ENCODE results near the gene SIVA1.

SIVA1 gene

DNA sequence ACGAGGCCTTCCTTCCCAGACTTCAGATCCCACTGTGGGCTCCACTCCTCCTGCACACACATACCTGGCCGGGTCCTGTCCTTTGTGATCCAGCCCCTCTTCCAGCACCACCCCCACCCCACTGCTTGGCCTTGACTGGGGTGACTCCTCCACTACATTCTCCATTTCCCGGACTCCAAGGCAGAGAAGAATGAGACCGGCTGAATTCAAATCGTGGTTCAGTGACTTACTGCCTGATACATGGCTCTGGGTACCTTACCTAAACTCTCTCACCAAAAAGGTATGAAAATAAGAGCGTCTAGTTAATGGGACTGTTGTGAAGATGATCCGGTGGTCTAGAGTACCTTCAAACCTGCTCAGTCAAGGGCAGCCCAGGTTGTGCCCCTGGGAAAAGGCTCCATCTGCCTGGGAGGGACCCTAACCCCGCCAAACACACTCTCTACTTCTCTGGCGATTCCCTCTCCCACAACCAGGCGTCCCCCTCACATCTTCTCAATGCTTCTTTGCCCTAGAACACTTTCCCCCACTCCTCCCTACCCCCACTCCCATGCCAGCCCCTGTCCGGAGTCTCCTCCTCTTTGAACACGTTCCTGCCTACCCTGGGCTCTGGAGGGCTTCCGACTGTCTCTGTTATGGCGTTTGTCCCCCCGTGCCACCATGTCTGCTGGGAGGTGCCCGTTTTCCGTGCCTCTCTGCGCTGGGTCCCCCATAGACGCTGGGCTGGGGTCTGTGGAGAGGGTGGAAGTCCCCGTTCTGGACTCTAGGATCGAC lies 46.5 kb downstream of the SIVA1 start:
- DNase-seq: no peak

DNA sequence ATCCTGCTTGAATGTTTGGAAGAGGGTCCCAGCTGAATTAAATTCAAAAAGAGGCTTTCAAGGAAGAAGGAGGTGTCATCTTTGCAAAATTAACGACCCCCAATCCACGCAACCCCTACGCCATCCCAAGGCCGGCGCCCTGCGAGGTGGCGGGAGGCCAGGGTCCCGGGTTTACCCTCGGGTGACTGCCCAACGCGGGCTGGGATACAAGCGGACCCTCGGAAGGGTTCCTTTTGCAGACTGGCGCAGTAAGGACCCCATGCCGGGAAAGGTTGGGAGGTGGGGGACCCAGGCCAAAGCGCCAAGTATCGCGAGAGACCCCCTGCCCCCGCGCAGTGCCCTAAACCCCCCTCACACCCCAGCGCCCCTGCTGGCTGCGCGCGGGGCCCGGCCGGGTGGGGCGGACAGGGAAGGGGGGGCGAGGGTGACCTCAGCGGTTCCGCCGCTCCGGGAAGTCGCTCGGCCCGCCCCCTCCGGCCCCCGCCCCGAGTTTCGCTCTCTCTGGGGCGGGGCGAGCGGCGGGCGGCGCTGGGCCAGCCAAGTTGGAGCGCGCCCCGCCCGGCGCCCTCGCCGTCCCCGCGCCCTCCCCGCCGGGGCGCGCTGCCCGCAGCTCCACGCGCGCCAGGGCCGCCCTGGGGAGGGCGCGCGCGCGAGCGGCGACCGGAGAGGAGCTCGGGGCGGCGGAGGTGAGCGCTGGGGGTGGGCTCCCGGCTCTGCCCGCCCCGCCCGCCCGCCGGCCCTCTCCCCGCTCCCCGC lies 47.2 kb downstream of the SIVA1 start:
- DNase-seq: peak; percentile 41

DNA sequence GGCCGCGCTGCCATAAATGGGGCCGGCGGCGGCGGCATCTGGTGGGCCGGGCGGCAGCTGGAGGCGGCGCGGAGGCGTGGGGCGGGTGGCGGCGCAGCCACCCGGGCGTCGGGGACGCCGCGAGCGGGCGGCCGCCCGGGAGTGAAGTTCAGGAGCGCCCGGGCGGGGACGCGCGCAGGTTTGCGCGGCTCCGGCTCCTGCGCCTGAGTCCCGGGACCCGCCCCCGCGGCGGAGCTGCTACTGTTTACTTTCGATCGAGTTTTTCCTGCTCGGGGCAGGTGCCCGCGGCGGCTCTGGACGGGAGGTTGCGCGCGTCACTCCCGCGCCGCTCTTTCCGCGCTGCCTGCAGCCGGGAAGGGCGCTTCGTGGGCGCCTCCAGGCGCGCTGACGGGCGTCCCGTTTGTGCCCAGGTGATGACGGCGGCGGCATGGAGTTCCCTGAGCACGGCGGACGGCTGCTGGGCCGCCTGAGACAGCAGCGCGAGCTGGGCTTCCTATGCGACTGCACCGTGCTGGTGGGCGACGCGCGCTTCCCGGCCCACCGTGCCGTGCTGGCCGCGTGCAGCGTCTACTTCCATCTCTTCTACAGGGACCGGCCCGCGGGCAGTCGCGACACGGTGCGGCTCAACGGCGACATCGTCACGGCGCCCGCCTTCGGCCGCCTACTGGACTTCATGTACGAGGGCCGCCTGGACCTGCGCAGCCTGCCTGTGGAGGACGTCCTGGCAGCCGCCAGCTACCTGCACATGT lies 48.0 kb downstream of the SIVA1 start, which contains the start of gene ZBTB42:
ZBTB42 (plus strand) TSS at position 331 of the 749 bp plus-strand sequence; CDS start at position 428, 97 bp downstream.
- peak; percentile 60 for DNase-seq

DNA sequence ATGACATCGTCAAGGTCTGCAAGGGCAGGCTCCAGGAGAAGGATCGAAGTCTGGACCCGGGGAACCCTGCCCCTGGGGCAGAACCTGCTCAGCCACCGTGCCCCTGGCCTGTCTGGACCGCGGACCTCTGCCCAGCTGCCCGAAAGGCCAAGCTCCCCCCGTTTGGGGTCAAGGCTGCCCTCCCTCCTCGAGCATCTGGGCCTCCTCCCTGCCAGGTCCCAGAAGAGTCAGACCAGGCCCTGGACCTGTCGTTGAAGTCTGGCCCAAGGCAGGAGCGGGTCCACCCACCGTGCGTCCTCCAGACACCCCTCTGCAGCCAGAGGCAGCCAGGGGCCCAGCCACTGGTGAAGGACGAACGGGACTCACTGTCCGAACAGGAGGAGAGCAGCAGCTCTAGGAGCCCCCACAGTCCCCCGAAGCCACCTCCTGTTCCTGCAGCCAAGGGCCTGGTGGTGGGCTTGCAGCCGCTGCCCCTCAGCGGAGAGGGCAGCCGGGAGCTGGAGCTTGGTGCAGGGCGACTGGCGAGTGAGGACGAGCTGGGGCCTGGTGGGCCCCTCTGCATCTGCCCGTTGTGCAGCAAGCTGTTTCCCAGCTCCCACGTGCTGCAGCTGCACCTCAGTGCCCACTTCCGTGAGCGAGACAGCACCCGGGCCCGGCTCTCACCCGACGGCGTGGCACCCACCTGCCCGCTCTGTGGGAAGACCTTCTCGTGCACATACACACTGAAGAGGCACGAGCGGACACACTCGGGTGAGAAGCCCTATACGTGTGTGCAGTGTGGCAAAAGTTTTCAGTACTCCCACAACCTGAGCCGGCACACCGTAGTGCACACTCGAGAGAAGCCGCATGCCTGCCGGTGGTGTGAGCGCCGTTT lies 48.8 kb downstream of the SIVA1 start:
- no peak for DNase-seq

DNA sequence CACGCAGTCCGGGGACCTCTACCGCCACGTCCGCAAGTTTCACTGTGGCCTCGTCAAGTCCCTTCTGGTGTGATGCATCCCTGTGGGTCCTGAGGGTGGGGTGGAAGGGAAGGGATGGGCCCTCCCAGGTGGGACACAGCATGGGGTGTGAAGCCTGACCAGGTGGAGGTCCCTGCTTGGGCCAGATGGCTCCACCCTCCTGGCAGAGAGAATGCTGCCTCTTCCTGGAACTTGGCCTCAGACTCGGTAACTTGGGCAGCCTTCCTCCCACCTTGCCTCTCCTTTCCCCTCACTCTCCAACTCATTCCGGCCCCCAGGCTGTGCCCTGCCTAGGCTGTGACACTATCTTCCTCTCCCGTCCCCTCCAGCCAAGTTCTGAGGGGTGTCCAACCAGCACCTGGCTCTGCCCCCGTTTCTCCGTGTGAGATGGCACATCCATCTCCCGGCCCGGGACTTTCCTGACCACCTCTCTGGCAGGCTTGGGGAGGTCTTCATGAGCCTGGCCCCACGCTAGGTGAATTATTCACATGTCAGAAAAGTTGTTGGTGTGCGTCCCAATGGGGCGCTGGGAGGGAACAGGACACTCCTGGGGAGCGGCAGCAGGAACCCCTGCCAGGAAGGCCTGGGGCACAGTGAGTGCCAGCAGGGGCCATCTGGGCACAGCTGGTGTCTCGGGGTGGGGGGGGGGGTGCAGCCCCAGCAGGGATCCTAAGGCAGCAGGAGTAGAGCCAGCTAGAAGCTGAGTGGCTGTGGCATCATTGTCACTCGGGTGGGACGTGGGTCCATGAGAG lies 49.6 kb downstream of the SIVA1 start:
- no peak for DNase-seq

DNA sequence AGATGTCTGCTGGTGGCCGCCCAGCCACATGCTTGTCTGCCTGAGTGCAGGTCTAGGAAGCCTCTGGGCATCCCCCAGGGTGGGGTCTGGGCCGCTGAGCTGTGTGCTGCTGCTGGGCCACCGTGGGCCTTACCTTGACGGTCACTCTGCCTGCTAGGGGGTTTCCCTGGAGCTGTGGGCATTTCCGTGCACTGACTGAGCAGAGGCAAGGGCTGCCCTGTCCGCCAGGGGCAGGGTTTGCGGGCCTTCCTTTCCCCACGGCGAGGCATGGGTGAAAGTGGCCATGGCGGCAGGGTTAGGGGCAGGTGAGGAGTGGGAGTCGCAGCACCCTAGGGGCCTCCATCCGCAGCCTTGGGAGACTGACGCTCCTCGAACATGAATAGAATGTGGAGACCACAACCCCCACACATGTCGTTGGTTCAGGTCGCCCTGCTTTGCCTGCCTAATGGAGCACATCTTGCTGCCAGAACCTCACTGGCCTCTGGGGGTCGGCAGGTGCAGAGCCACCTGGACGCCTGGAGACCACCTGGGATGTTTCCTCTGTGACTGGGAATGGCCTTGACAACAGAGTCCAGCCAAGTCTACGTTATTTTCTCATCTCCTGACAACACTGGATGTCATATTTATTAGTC lies 50.4 kb downstream of the SIVA1 start:
- DNase-seq: no peak

DNA sequence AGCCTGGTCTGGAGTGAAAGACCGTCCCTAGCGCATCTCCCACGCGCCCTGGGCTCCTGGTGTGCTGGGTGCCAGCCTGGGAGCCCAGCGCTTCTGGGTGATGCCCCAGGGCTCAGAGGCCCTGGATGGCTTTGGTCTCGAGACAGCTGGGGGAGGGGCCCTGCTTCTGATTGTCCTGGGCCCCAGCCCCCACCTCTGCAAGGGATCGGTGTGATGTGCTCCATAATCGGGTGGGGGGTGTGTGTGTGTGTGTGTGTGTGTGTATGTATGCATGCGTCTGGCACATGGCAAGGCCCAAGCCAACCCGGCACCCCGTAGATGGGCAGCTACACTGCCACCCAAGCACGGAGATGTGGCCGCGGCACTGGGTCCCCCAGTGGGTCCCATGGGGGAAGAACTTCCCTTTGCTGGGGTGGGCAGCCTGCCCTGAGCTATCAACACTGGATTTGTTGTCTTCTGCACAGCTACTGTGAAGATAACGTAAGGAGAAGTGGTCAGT lies 51.0 kb downstream of the SIVA1 start:
- no peak for DNase-seq

DNA sequence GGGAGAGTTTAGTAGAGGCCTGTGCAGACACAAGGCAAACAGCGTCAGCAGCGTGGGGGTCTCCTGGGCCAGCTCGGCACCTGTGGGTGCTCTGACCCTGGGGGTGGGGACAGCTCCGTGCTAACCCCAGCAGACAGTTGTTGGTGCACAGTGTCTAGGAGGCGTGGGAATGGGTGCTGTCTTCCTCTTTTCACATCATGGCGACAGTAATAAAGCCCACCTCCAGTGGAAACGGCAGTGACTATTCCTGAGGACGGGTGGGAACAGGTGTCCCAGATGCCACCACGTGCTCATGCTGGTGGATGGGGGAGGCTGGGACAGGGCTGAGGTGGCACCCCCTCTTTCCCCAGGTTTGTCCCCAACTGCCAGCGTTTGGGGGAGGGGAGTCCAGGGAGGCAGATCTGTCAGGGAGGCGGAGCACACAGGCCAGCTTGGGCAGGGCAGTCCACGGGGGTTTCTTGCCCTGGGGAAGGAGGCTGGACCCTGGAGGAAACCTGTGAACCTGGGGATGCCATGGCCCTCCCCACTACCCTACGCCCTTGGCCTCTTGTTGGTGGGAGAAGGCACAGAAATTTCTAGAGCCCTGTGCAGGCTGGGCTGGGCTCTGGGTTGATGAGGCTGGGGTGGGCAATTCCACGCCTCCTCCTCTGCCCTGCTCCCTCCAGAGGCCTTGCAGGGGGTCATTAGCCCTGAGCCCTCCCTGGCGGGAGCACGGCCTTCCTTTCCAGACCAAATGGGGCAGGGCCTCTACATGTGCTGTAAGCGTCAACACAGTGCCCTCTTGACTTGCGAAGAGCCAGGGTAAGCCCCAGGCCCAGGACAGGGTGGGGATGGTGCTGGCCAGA lies 51.8 kb downstream of the SIVA1 start:
- DNase-seq: no peak

DNA sequence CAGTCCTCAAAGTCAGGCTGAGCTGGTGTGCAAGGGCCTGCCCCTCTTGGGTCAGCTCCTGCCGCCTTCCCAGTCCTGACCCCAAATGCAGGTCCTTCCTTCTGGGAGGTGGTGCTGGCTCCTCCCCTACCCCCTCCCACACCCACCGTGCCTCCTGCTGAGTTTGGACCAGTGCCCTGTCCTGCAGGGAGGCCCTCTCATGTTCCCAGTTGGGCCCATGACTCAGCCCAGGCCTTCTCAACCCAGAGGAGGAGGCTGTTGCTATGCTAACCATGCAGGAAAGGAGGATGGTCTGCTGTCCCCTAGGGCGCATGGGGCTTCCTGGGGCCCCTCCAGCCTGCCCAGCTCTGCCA lies 52.4 kb downstream of the SIVA1 start:
- DNase-seq: no peak

DNA sequence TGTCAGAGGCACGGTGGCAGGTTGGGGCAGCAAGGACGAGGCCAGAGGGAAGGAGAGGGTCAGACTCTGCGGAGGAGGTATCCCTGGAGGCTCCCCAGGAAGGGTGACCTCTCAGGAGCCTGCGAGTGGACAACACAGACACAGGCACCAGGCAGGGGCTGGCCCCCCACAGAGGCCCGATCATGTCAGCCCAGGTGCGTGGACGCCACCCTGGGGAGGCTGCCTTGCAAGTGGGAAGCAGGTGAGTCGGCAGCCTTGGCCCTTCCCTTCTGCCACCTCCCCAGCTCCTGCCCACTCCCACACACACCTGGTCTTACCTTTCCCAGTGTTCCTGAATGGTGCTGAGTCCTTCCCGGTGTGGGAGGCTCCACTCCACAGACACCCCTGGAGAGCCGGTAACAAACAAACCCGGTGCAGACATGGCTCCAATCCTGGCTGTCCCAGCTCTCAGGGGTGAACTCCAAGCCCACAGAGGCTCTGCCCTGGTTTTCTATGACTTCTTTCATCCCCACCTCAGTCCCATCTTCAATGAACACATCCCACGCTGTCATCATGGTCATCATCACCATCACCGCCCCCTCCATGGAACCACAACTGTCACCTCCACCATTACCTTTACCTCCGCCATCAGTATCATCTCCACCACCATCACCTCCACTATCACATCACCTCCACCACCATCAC lies 53.1 kb downstream of the SIVA1 start:
- DNase-seq: no peak

DNA sequence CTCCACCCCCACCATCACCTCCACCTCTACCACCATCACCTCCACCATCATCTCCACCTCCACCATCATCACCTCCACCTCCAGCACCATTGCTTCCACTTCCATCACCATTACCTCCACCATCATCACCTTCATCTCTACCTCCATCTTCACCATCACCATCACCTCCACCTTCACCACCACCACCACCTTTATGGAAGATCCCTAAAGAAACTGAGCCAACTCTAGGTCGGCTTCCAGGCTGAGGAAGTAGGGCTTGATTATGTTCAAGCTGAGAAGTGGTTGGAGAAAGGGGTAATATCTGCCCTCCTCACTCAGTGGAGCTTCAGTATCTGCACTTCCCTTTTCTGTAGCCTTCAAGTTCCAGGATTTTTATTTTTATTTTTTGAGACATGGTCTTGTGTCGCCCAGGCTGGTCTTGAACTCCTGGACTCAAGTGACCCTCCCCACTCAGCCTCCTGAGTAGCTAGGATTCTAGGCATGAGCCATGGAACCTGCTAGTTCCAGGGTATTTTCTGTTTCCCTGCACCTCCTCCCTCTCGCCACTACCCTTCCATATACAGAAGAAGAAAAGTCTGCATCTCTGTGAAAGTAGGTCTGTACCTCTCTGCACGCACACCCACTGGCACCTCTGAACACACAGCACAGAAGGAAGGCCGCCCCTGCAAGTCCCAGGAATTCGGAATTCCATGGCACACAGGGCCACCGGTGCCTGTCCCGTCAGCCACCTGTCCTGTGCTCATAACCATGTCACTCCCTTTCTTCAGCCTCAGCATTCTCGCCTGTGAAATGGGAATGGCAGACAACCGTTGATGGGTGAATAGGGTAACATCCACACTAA lies 53.9 kb downstream of the SIVA1 start:
- DNase-seq: no peak

DNA sequence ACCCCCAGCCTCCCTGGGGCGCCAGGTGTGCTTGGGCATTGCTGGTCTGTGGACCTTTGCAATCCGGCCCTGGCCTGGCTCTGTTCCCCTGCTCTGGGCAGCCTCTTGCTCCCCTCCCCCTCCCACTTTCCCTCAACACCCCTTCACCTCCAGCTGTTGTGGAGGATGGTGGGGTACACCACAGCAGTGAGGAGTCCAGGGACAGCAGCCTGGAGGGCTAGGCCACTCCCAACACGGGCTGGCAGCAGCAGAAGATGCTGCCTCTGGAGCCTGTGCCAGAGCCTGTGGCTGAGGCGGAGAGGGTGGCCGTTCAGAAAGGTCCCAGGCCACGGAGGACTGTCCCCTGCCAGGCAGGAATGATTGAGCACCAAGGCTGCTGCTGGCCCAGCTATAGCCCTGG lies 55.5 kb downstream of the SIVA1 start:
- DNase-seq: no peak

All from NCI-H748 treated with DMSO at 0.1 percent for 48 hours (cell line).